Endothelial cell (in vitro differentiated cells): ENCODE data around the gene MAP3K12. TPM values are rescaled to one million over a fixed set of nuclear protein-coding genes. Genes with fewer than 3 reads are reported as not detected.

Experiments used
- DNase-seq: peaks from one replicate; pipeline ENCODE4 v3.0.0; 2021; ENCODE audit warnings: low spot score
- H3K27ac Mint-ChIP-seq: one replicate; pipeline ENCODE4 v1.8.0; 2021; ENCODE audit warnings: mixed read lengths, inconsistent platforms; ENCODE audit not compliant: unreplicated experiment
- H3K27me3 Mint-ChIP-seq: one replicate; pipeline ENCODE4 v1.8.0; 2021; ENCODE audit warnings: mild to moderate bottlenecking, moderate library complexity, mixed read lengths, inconsistent platforms; ENCODE audit not compliant: unreplicated experiment
- H3K36me3 Mint-ChIP-seq: one replicate; pipeline ENCODE4 v1.8.0; 2021; ENCODE audit warnings: mild to moderate bottlenecking, low read depth, mixed read lengths, inconsistent platforms; ENCODE audit not compliant: unreplicated experiment
- H3K4me1 Mint-ChIP-seq: one replicate; pipeline ENCODE4 v1.8.0; 2021; ENCODE audit warnings: mild to moderate bottlenecking, mixed read lengths, inconsistent platforms; ENCODE audit not compliant: unreplicated experiment
- H3K4me3 Mint-ChIP-seq: one replicate; pipeline ENCODE4 v1.8.0; 2021; ENCODE audit warnings: mild to moderate bottlenecking, mixed read lengths, inconsistent platforms; ENCODE audit not compliant: unreplicated experiment
- H3K9me3 Mint-ChIP-seq: one replicate; pipeline ENCODE4 v1.8.0; 2021; ENCODE audit warnings: mixed read lengths, inconsistent platforms; ENCODE audit not compliant: unreplicated experiment
- CTCF ChIP-seq: fragments of 200-600 bp; sonication (generic); IDR thresholded peaks from one replicate; pipeline ENCODE4 v1.5.0; 2021; ENCODE audit warnings: antibody characterized with exemption; ENCODE audit not compliant: unreplicated experiment
- total RNA-seq: library from RNA; stranded (reverse); fragmentation: NEBNext Ultra II Directional; extraction: Animal tissue kit (Norgen Biotek cat#: 25700); gene quantifications from one replicate; pipeline ENCODE4 v1.2.1, GENCODE V29; 2021; ENCODE audit not compliant: unreplicated experiment

MAP3K12 gene
- total RNA-seq, 1 donor from 2014 or later, result 20.9 TPM

- H3K36me3 Mint-ChIP-seq, result peaks cover 63% of the 10 kb centered on the region
- H3K4me3 Mint-ChIP-seq, result peak overlapping the region; percentile 33
- no peak for TF ChIP-seq CTCF
- H3K9me3 Mint-ChIP-seq, result no peaks in the 10 kb centered on the region
- H3K27me3 Mint-ChIP-seq, result no peaks in the 10 kb centered on the region
- no peak for DNase-seq
- H3K4me1 Mint-ChIP-seq, result peaks cover 30% of the 10 kb centered on the region
- H3K27ac Mint-ChIP-seq, result no peak overlapping the region
Measured at GRCh38 chr12:53459097-53459496, 40.2 kb downstream of the MAP3K12 start.

GRCh38 chr12:53456654-53457366, 42.4 kb downstream of the MAP3K12 start:
- H3K4me3 Mint-ChIP-seq, result peak overlapping the region; percentile 23
- DNase-seq, result no peak
- H3K36me3 Mint-ChIP-seq, result peaks cover 54% of the 10 kb centered on the region
- peaks cover 7% of the 10 kb centered on the region for H3K27me3 Mint-ChIP-seq
- TF ChIP-seq CTCF, result no peak
- peaks cover 29% of the 10 kb centered on the region for H3K4me1 Mint-ChIP-seq
- H3K9me3 Mint-ChIP-seq, result no peaks in the 10 kb centered on the region
- no peak overlapping the region for H3K27ac Mint-ChIP-seq

GRCh38 chr12:53454707-53455106, 44.6 kb downstream of the MAP3K12 start:
- H3K27me3 Mint-ChIP-seq, result peaks cover 10% of the 10 kb centered on the region
- DNase-seq, result no peak
- H3K27ac Mint-ChIP-seq, result peak overlapping the region; percentile 39
- H3K36me3 Mint-ChIP-seq, result peaks cover 41% of the 10 kb centered on the region
- H3K9me3 Mint-ChIP-seq, result no peaks in the 10 kb centered on the region
- TF ChIP-seq CTCF, result no peak
- peaks cover 25% of the 10 kb centered on the region for H3K4me1 Mint-ChIP-seq
- peak overlapping the region; percentile 44 for H3K4me3 Mint-ChIP-seq

GRCh38 chr12:53453953-53454640, 45.2 kb downstream of the MAP3K12 start:
- no peak overlapping the region for H3K27ac Mint-ChIP-seq
- no peaks in the 10 kb centered on the region for H3K9me3 Mint-ChIP-seq
- H3K4me3 Mint-ChIP-seq, result peak overlapping the region; percentile 98
- peaks cover 10% of the 10 kb centered on the region for H3K27me3 Mint-ChIP-seq
- no peak for DNase-seq
- peaks cover 39% of the 10 kb centered on the region for H3K36me3 Mint-ChIP-seq
- H3K4me1 Mint-ChIP-seq, result peaks cover 24% of the 10 kb centered on the region
- no peak for TF ChIP-seq CTCF
